ENCODE data around the gene CYSTM1.

GRCh38 chr5:140140435-140140834 is 34.6 kb upstream of the CYSTM1 start:
- TF ChIP-seq, protein P1, sequence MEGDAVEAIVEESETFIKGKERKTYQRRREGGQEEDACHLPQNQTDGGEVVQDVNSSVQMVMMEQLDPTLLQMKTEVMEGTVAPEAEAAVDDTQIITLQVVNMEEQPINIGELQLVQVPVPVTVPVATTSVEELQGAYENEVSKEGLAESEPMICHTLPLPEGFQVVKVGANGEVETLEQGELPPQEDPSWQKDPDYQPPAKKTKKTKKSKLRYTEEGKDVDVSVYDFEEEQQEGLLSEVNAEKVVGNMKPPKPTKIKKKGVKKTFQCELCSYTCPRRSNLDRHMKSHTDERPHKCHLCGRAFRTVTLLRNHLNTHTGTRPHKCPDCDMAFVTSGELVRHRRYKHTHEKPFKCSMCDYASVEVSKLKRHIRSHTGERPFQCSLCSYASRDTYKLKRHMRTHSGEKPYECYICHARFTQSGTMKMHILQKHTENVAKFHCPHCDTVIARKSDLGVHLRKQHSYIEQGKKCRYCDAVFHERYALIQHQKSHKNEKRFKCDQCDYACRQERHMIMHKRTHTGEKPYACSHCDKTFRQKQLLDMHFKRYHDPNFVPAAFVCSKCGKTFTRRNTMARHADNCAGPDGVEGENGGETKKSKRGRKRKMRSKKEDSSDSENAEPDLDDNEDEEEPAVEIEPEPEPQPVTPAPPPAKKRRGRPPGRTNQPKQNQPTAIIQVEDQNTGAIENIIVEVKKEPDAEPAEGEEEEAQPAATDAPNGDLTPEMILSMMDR (IDR thresholded peaks at IDR 0.05; ENCODE audit: low read depth, low read length, poor library complexity, severe bottlenecking): no peak
- TF ChIP-seq EZH2phosphoT487 (IDR thresholded peaks at IDR 0.05; ENCODE audit: borderline replicate concordance, low read length): no peak

All from DOHH2 (cell line).